GM21723 (cell line): ENCODE data around the gene PDZRN3.

ENCODE experiments used
- ATAC-seq: cut with Tn5 transposase; IDR thresholded peaks from one replicate; pipeline ENCODE4 v1.9.1; 2021; ENCODE audit warnings: mild to moderate bottlenecking, moderate library complexity; ENCODE audit not compliant: unreplicated experiment

The PDZRN3 gene

DNA sequence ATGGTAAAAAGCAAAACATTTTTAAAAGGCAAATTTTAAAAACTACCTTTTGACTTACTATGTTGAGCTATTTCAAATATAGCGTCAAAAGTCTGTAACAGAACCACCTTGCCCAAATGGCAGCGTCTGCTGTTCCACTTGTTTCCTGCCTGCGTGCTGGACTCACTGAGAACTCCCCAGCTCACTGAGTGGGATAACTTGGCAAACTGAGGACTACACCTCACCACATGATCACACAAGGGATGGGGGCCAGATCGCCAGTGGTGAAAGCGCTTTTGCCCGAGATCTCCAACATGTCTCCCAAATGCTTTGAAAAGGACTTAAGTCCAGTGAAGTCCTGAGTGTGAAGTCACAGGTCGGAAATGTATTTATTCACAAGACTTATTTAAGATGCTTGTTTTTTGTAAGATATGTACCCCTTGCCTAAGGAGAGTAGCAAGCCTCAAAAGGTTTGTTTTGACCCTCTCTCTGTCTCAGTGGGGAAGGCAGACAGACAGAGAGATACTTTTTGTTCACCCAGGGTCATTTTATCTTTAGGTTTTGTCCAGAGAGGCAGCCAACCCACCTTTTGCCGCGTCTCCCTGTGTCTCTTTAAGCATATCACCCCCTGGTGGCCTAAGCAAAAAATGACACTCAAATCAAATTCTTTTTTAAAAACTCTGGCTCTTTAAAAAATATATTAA is 192.6 kb downstream of the PDZRN3 start:
- ATAC-seq: peak; percentile 55

DNA sequence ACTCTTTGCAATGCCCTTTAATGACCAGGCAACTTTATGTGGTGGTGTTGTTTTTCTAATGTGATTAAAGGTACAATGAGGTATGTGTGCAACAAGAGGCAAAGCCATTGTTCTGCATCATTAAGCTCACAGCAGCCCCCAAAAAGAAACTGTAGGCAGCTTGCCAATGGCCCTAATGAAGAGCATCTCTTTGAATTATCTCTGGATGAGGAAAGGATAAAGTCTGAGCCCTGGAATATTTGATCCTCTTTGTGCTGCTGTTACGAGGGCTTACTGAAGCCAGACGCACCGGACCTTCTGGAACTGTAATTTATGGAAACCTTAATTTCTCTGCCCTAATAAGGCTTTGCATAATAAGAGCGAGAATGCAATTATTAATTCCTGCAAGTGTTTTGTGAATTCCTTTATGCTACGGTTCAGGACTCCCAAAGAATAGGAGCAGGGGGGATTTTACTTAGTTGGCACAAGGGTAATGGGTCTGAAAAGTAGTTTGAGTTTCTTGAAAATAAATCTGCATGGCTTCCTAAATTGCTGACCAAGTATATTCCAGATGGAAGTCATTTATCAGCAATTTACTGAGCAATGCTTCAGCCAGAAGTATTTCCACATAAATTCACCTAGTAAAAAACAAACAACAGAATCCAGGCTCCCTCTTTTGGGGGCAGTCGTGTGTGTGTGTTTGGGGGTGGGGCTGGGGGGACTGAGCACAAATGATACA is 193.4 kb downstream of the PDZRN3 start:
- no peak for ATAC-seq

GRCh38 chr3:73427048-73427706 is 197.6 kb downstream of the PDZRN3 start:
- ATAC-seq: no peak

GRCh38 chr3:73426606-73427005 is 198.1 kb downstream of the PDZRN3 start:
- no peak for ATAC-seq

- ATAC-seq: no peak
These were observed 201.6 kb downstream of the PDZRN3 start for GRCh38 chr3:73423116-73423515.

DNA sequence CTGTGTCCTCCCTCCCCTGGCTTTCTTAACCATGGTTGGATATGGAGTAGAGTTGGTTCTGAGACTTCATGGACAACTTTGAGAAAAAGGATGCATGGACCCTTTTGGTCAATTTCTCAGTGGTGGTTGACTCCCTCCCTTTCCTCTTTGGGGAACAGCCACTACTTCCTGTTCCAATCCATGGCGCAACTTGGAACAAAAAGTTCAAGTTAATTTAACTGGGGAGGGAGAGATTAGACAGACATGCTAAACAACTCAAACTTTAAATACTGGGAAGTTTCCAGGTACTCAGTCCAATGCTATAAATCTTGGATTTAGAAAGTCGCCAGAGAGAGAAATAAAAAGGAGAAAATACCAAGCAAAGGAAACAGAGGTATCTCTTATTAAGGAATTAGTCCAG is 202.2 kb downstream of the PDZRN3 start:
- no peak for ATAC-seq

DNA sequence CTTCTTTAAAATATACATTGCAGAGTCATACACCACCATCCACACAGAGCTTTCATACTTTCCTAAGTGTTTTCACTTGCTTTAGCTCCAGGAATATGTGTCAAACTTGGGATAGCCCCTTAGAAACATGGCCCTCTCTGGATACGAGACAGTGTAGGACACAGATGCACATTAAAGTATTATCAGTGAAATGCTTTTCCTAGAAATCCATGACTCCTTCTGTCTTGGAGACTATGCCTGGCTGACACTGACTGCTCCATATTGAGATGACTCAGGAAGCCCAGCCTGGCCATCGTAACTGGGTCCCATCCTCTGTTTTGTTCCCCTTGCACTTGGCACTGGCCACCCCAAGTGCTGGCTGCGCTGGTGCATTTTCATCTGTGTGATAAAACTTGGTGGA is 204.8 kb downstream of the PDZRN3 start:
- ATAC-seq: no peak

DNA sequence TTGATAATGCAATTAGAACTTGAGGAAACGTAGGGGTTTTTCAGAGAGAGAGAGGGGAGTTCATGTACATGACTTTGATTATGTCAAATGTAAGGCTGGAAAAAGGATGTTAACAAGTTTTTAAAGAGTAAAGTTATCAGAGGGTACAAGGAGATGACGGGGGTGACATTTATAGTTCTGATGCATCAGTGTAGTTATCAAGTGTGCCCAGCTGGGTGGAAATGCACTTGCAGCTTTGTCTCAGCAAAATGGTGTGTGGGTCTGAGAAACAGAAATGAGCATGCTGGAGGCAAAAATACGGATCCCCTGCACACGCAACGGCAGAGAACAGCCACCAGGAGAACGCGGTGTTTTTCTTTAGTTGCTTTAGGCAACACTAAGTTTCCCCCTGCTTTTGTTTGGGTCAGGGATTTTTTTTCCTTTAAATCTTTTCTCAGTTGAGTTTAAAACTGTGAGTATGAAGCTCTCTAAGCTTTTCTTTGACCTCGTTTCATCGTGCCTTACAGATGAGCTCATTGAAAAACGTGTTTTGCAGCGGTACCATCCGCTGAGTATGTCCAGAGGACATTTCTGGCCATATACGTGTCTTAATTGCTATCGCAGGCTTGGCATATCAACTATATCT is 205.4 kb downstream of the PDZRN3 start:
- ATAC-seq: no peak

- no peak for ATAC-seq
These were observed 206.1 kb downstream of the PDZRN3 start for GRCh38 chr3:73418681-73419080.

GRCh38 chr3:73415118-73415517 is 209.6 kb downstream of the PDZRN3 start:
- ATAC-seq: no peak

- ATAC-seq: no peak
These were observed 211.1 kb downstream of the PDZRN3 start for GRCh38 chr3:73413619-73414018.

GRCh38 chr3:73411993-73412392 is 212.7 kb downstream of the PDZRN3 start:
- no peak for ATAC-seq

- no peak for ATAC-seq
These were observed 213.2 kb downstream of the PDZRN3 start for GRCh38 chr3:73411545-73411944.

GRCh38 chr3:73409138-73409763 is 215.5 kb downstream of the PDZRN3 start:
- ATAC-seq: no peak

DNA sequence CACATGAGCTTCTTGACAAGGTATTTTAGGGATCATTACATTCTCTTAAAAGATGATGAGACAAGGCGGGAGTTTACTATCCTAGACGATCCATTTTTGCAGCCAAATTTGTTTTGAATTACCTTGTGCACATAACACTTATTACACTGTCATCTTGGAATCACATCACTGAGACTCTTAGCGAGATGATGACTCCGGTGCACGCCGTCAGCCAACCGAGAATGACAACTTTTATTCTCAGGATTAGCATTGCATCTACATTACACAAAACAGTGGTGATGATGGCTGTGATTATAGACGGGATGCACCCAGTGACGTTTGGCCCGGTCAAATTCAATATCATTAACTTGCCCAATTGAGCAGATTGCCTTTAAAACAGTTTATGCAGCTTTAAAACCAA is 216.1 kb downstream of the PDZRN3 start:
- ATAC-seq: no peak

DNA sequence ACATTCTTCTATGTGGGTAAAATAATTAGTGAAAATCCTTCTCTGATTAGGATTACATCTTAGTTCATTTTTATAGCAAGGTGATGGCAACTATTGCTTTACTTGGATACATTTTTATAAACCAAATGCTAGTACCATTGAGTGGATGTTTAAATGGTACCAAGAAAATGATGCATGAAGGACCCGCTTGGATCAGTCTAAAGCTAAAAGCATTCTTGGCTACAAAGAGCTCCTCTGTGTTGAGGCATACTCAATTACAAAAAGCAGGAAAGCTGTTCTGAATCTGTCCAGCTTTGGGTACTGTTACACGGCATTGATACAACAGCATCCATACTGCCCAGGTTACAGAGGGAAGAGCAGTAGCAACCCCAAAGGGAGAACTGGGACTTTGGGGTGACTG is 217.2 kb downstream of the PDZRN3 start:
- no peak for ATAC-seq

GRCh38 chr3:73405853-73406252 is 218.9 kb downstream of the PDZRN3 start:
- no peak for ATAC-seq

DNA sequence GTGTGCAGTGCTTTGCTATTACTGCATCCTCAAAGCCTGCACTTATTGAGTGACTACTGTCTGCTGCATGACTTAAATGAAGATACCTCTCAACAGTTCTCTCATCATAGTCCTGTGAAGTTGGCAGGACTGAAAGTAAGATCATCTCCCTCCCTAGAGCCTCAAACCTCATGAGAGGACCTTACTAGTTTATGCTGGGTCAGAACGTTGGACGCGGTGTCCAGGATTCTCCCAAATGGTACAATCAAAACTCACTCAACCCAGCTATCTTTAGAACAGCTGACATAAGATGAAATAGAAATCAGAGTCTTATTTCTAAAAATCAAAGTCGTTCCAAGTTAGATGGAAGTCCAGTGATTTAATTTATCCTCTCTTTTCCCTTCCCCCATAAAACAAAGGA is 219.7 kb downstream of the PDZRN3 start:
- no peak for ATAC-seq

- ATAC-seq: no peak
These were observed 220.3 kb downstream of the PDZRN3 start for GRCh38 chr3:73404435-73404834.

- ATAC-seq: no peak
These were observed 221.3 kb downstream of the PDZRN3 start for GRCh38 chr3:73403444-73403843.

GRCh38 chr3:73401616-73402279 is 223.0 kb downstream of the PDZRN3 start:
- ATAC-seq: no peak
